Stimulated activated CD8-positive, alpha-beta memory T cell treated with anti-CD3 and anti-CD28 coated beads, Interleukin-2, amount 100 ng/mL, for 48 hours (primary cell): ENCODE measurements around the gene GNMT.
"Not testable (repeated sequence)": the region's sequence is repeated elsewhere in the genome, so short reads cannot be mapped to it uniquely, and the experiment has no call there.

ENCODE experiments used
- DNase-seq, 2 donors: peaks; one replicate each; pipeline ENCODE4 v3.0.0-alpha.2; 2020; ENCODE audit warnings: low read depth in 2 of 2

GNMT gene

DNA sequence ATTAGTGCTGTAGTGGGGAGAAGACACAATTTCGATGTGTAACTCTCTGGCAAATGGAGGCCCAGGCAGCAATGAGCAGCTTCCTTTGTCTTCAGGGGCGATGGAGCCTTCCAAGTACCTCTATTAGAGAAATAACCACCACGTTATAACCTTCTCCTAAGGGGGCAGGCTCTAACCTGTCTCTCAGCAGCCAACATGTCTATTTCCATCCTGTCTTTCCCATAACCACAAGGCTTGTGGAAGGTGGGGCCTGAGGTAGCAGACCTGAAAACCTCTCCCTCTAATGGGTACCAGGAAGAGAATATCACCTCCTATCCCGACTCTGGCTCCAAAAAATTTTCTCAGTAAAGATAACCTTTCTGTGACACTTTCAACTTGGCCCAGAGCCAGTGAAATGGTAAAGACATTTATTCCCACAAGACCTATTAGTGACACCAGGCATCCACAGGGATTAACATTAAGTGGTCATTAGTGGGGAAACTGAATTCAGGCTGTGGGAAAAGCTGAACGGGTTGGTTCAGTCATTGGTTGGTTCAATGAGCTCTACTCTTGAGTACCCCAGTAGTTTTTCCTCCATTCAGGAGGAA lies 14.5 kb downstream of the GNMT start:
- DNase-seq = no peak

- no peak for DNase-seq
Observed at GRCh38 chr6:42978487-42978838, 17.9 kb downstream of the GNMT start.

- DNase-seq = peak; percentile 87 to 93
Observed at GRCh38 chr6:42978839-42979522, 18.4 kb downstream of the GNMT start, which contains the start of gene PEX6. Gene PEX6, minus strand, starts transcription at chr6:42979181. Its CDS starts 31 bp downstream, at chr6:42979150.

DNA sequence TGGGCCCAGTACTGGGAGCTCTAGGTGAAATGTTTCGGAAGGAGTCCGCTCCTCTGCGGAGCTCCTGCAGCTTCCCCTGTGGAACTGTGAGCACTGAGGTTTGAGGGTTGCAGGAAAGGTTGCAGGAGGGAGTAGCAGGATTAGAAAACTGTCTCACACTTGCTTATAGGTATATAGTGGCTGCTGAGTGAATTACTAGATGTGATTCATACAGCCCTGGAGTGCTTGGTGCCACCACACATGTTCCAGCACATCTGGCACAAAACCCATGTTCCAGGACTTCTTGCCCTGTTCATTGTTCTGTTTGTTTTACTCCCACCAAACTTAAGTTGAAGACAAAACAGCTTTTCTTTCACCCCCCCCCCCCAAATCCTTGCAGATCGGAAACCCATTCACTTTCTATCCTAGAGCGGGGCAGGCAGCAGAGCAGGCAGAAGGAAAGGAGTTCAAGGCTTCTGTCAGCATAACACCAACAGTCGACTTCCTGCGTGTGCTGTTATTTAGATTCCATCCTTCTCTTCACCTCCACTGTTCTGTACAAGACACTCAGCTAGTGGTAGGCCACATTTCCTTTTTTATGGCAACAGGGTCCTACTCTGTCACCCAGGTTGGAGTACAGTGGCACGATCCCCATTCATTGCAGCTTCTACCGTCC lies 19.1 kb downstream of the GNMT start:
- no peak for DNase-seq

DNA sequence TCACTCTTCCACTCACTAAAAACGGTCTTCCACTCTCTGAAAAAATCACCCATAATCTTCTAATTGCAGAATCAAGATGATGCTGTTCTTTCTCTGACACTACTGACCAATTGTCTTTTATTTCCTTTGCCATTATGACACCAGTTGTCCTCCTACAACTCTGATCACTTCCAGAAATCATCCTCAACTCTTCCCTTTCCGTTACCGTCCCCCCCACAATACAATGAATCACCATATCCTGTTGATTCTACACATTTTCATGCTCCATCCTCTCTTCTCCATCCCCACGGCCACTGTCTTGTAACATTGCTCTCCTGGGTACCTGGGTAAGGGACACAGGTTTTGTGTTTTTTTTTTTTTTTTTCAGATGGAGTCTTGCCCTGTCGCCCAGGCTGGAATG lies 21.3 kb downstream of the GNMT start:
- DNase-seq = no peak

- peak; percentile 91 to 95 for DNase-seq
Observed at GRCh38 chr6:42984001-42984923, 23.7 kb downstream of the GNMT start, which contains the start of gene PPP2R5D. Gene PPP2R5D, plus strand, starts transcription at chr6:42984570. Its CDS starts 108 bp downstream, at chr6:42984678.

DNA sequence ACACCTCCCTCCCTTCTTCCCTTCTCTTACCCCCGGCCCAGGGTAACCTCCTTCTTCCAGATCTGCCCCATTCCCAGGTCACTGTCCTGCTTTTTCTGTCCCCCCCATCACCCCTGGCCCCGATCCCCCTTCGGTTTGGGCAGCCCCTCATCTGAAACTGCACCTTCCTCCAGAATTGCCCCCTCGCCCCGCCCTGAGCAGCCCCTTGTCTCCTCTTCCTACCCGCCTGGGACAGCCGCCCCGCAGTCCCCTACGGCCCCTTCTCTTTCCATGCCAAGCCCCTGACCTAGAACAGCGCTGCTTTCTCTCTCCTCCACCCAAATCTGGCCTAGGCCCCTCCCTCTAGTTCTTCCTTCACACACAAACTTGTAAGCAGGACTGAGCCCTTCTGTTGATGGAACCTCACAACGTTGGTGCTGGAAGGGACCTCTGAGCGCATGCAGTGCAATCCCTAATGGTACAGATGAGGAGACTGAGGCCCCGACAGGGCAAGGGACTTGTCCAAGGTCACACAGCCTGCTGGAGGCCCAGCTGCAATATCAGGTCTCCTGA lies 24.4 kb downstream of the GNMT start:
- no peak for DNase-seq

- no peak for DNase-seq
Observed at GRCh38 chr6:42987533-42988451, 27.2 kb downstream of the GNMT start.

DNA sequence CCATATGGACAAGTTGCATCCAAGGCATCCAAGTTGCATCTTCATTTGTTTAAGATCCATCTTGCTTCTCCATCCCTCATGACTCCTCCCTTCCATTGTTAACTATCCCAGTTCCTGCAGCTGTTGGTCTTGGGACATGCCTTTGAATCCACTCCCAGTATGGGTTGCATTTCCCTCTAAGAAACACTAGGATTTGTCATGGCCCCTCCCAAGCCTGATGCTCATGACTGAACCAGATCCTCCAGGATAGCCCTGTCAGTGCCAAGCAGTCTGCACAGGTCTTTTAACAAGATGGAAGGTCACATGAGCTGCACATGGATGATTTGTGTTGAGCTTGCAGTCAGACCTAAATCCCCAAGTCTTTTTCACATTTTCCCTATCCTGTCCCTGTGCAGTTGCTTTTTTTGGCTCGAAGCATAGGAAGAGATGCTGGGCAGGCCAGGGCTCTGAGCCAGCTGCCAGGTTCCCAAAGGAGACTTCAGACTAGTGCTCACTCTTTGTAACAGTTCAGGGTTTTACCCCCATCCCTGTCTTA lies 28.0 kb downstream of the GNMT start:
- DNase-seq = no peak

DNA sequence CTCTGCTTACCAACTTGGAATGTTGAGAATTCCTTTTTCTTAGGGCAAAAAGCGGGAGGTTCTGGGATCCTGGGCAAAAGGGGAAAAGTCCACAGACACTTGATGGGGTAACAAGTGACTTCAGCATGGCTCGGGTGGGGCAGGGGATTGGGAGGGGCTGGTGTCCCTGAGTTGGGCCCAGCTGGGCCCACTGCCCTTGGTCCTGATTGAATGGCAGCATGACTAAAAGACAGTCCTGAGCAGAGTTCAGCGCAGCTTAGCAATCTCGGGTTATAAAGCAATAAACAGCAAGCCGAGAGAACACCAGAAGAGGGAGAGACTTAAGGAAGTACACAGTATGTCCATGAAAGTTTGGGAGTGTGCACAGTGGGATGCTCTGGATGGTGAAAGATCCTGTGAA lies 29.4 kb downstream of the GNMT start:
- DNase-seq = no peak

DNA sequence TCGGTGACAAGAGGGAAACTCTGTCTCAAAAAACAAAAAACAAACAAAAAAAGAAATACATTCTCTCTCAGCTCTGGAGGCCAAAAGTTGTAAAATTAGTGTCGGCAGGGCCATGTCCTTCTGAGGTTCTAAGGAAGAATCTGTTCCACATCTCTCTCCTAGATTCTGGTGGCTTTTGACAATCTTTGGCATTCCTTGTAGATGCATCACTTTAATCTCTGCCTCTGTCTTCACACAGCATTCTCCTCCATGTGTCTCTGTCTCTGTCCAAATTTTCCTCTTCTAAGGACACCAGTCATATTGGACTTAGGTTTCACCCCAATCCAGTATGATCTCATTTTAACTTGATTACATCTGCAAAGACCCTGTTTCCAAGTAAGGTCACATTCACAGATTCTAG lies 32.9 kb downstream of the GNMT start:
- DNase-seq = no peak

- no peak for DNase-seq
Observed at GRCh38 chr6:42996513-42996912, 36.0 kb downstream of the GNMT start.

DNA sequence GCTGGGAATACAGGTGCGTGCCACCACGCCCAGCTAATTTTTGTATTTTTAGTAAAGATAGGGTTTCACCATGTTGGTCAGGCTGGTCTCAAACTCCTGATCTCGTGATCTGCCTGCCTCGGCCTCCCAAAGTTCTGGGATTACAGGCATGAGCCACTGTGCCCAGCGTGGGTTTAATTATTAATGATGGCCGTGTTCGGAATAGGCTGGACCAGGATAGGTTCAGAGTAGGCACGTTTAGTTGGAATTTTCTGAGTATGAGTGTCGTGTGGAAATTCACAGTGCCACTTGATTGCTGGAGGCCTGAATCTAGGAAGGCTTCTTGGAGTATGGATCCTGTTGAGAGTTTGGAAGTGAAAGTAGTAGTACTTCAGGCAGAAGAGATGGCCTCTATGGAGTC lies 37.7 kb downstream of the GNMT start:
- not testable (repeated sequence) for DNase-seq

GRCh38 chr6:43001843-43002242 lies 41.3 kb downstream of the GNMT start:
- no peak for DNase-seq

DNA sequence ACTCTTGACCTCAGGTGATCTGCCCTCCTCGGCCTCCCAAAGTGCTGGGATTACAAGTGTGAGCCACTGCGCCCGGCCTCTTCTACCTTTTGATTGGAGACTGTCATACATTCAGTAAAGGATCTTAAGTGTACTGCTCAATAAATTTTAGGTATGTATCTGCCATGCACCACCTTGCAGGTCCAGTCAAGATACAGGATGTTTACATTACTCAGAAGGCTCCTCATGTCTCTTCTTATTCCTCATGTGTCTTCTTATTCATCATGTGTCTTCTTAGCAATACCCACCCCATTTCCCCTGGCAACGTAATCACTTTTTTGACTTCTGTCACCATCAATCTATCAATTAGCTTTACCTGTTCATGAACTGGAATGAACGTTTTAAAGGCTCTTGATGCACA lies 45.3 kb downstream of the GNMT start:
- DNase-seq = no peak

GRCh38 chr6:43006251-43006650 lies 45.7 kb downstream of the GNMT start:
- DNase-seq = no peak

DNA sequence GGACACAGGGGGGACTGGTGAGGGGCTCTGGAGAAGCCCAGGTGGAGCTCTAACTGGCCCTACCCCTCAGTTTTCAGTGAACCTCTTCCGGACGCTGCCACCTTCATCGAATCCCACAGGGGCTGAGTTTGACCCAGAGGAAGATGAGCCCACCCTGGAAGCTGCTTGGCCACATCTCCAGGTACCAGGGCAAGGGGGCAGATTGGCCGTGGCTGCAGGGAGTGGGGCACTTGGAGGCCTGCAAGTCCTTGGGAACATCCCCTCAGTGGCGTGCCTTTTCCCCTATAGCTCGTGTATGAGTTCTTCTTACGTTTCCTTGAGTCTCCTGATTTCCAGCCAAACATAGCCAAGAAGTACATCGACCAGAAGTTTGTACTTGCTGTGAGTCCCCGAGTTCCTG lies 46.6 kb downstream of the GNMT start:
- no peak for DNase-seq

GRCh38 chr6:43009124-43009523 lies 48.6 kb downstream of the GNMT start:
- no peak for DNase-seq

GRCh38 chr6:43011207-43011606 lies 50.7 kb downstream of the GNMT start:
- no peak for DNase-seq

DNA sequence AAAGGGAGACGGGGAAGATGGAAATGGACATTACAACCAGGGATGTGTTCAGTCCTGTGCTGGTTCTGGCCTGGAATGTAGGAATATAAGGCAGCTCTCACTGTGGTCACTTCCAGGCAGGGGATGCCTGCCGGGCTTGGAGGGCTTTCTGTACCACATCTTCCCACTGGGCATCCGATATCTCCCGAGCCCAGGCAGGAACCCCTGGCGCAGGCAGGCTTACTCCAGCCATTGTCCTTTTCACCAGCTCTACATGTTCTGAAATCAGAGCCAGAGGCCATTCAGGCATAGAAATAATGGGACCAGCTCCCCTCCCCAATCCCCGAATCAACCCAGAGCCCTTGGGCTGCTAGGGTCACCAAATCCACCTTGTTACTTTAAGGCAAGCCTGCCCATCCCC lies 51.8 kb downstream of the GNMT start:
- DNase-seq = no peak
